Psoas muscle (tissue), 8 donors: ENCODE measurements around the gene PPP2R5D. TPM values are rescaled to one million over a fixed set of nuclear protein-coding genes. Genes with fewer than 3 reads are reported as not detected.
"Not testable (repeated sequence)": the region's sequence is repeated elsewhere in the genome, so short reads cannot be mapped to it uniquely, and the experiment has no call there.

ENCODE experiments used
- ATAC-seq, 4 donors: fragments of 200-7000 bp; cut with Tn5 transposase; one replicate each; pipeline ENCODE4 v1.9.1; 2020; ENCODE audit warnings: moderate library complexity in 3 of 4, mild to moderate bottlenecking in 2 of 4
- DNase-seq, 2 donors: peaks; one replicate each; pipeline ENCODE4 v3.0.0-alpha.2; 2020
- H3K27ac ChIP-seq: fragments of 200-600 bp; one replicate; pipeline ENCODE4 v1.8.0; 2022
- H3K27me3 ChIP-seq, 3 donors: fragments of 200-600 bp in 1 of 3; one replicate each; pipeline versions ENCODE4 v1.6.1 to v1.8.0; 2013 to 2022; ENCODE audit warnings: low read length in 2 of 3, mild to moderate bottlenecking in 2 of 3, moderate library complexity in 1 of 3; ENCODE audit not compliant: insufficient read depth in 3 of 3
- H3K36me3 ChIP-seq, 2 donors: fragments of 200-600 bp in 1 of 2; one replicate each; pipeline versions ENCODE4 v1.6.1 to v1.8.0; 2013 to 2022; ENCODE audit warnings: low read depth in 1 of 2, mild to moderate bottlenecking in 1 of 2, moderate library complexity in 1 of 2; ENCODE audit not compliant: insufficient read depth in 1 of 2
- H3K4me1 ChIP-seq: fragments of 200-600 bp; one replicate; pipeline ENCODE4 v1.8.0; 2022
- H3K4me3 ChIP-seq: fragments of 200-600 bp; one replicate; pipeline ENCODE4 v1.8.0; 2022; ENCODE audit warnings: mild to moderate bottlenecking
- H3K9me3 ChIP-seq: fragments of 200-600 bp; one replicate; pipeline ENCODE4 v1.8.0; 2022
- whole genome bisulfite sequencing, 3 donors: extraction: QIAGEN DNeasy Blood & Tissue Kit; methylation state at CpG; one replicate each; pipeline versions ENCODE4 v1.1.6 to v1.1.7; 2013; 5-methylcytosine and 5-hydroxymethylcytosine counted together
- intact Hi-C, 2 donors: fragments of 100-400 bp; cut with DNase I; formaldehyde crosslinking; loops; one replicate each; pipeline versions ENCODE4 v1.11.0 to v1.14.2; 2022
- polyA plus RNA-seq, 3 donors: library from polyadenylated mRNA; stranded (reverse); fragments of 200-250 nt; gene quantifications; one replicate each; pipeline ENCODE4 v1.2.3, GENCODE V29; 2013
- total RNA-seq, 4 donors: library from RNA; stranded (reverse); fragmentation: NEBNext Ultra II Directional in 2 of 4; extraction: Animal tissue kit (Norgen Biotek cat#: 25700) in 2 of 4; gene quantifications; one replicate each; pipeline versions ENCODE4 v1.2.1 to v1.2.4, GENCODE V29; 2021 to 2023
- TF ChIP-seq, protein P1 (sequence below): fragments of 200-600 bp; IDR thresholded peaks from one replicate; pipeline ENCODE4 v1.8.0; 2022; ENCODE audit warnings: antibody characterized with exemption
- donor health status: healthy with polysubstance abuse.
- donor health status: DM: no; HTN: no; CAD: no; lungs with moderate emphysema.
- donor health status: Bipolar disorder and iron deficiency.
- donor health status: healthy.
- donor health status: DM: yes; HTN: yes; CAD: no.
- donor health status: DM: no; HTN: no; CAD: no.
- donor health status: DM: no; HTN: no; CAD: no.
- donor health status: DM: yes; HTN: yes; CAD: no.

The PPP2R5D gene
- total and polyA plus RNA-seq, 7 donors, result 25.6 to 46.7 (median 29.1) TPM

DNA sequence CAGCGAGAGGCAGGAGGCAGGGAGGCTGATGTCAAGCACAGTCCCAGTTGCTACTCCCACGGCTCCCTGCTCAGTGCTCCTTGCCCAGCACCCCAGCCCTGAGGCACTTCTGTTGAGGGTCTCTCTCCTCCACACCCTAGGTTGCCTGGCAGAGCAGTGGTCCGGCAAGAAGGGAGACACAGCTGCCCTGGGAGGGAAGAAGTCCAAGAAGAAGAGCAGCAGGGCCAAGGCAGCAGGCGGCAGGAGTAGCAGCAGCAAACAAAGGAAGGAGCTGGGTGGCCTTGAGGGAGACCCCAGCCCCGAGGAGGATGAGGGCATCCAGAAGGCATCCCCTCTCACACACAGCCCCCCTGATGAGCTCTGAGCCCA is 46.0 kb upstream of the PPP2R5D start:
- TF ChIP-seq, protein P1, sequence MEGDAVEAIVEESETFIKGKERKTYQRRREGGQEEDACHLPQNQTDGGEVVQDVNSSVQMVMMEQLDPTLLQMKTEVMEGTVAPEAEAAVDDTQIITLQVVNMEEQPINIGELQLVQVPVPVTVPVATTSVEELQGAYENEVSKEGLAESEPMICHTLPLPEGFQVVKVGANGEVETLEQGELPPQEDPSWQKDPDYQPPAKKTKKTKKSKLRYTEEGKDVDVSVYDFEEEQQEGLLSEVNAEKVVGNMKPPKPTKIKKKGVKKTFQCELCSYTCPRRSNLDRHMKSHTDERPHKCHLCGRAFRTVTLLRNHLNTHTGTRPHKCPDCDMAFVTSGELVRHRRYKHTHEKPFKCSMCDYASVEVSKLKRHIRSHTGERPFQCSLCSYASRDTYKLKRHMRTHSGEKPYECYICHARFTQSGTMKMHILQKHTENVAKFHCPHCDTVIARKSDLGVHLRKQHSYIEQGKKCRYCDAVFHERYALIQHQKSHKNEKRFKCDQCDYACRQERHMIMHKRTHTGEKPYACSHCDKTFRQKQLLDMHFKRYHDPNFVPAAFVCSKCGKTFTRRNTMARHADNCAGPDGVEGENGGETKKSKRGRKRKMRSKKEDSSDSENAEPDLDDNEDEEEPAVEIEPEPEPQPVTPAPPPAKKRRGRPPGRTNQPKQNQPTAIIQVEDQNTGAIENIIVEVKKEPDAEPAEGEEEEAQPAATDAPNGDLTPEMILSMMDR, result no peak
- Histone ChIP-seq H3K27ac (no peak overlapping the region), H3K4me1 (no peaks in the 10 kb centered on the region), H3K9me3 (no peaks in the 10 kb centered on the region), H3K4me3 (no peak overlapping the region), H3K36me3 (peaks cover 3 to 64% of the 10 kb centered on the region in 2 donors), H3K27me3 (no peaks in the 10 kb centered on the region)
- ATAC-seq (no peak), DNase-seq (no peak)
- 82 to 90% (median 87%) methylated on average over 4 to 5 of the region's 5 CpGs for WGBS, 3 donors
- intact Hi-C loops, result no loop called here

DNA sequence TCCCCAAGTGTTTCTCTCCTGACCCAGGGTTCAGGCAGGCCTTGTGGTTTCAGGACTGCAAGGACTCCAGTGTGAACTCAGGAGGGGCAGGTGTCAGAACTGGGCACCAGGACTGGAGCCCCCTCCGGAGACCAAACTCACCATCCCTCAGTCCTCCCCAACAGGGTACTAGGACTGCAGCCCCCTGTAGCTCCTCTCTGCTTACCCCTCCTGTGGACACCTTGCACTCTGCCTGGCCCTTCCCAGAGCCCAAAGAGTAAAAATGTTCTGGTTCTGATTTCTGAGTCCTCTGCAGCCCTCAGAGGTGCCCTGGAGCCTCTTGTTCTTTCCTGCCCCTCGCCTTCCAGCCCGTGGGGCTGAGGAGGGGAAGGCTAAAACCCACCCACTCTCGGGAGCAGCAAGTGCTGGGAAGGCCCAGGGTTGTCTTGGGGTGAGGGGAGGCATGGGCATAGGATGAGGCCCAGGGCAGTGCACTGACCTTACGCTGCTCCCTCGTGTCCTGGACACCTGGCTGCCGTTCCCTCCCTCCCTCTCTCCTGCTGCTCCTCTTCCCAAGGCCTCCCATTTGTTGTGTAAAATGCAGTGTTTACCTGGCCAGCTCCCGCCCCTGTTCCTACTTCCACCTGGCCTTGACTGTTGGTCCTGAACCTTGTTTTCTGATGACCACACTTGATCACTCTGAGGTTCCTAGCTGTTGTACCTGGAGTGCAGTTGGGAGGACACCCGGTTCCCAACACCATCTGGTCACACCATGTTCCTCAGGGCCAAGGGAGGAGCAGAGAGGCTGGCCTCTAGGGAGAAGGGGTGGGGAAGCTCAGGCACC is 45.2 kb upstream of the PPP2R5D start:
- no peaks in the 10 kb centered on the region for H3K9me3 ChIP-seq
- TF ChIP-seq, protein P1, result no peak
- peaks cover 3 to 70% of the 10 kb centered on the region in 2 donors for H3K36me3 ChIP-seq
- no peak overlapping the region for H3K27ac ChIP-seq
- intact Hi-C loops, result no loop called here
- no peak for ATAC-seq
- H3K4me1 ChIP-seq, result no peaks in the 10 kb centered on the region
- no peak for DNase-seq
- H3K27me3 ChIP-seq, result no peaks in the 10 kb centered on the region
- H3K4me3 ChIP-seq, result no peak overlapping the region
- WGBS, 3 donors, result 72 to 78% (median 75%) methylated on average over 9 of the region's 9 CpGs

DNA sequence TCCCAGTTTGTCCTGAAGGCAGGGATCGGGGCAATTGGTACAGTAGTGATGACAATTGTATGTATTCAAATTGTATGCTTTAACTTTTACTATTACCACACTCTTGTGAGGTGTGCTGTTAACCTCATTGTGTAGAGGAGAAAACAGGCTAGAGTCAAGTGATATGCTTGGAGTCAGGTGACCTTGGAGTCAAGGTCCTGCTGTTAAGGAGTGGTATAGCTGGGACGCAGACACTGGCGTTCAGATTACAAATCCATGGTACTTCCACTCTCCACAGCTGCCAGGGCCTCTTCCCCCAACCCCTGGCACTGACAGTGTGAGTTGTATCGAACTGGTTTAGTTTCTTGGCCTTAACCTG is 44.6 kb upstream of the PPP2R5D start:
- Histone ChIP-seq H3K27me3 (no peaks in the 10 kb centered on the region), H3K36me3 (peaks cover 3 to 64% of the 10 kb centered on the region in 2 donors), H3K9me3 (no peaks in the 10 kb centered on the region), H3K27ac (no peak overlapping the region), H3K4me3 (no peak overlapping the region), H3K4me1 (no peaks in the 10 kb centered on the region)
- 73 to 83% (median 76%) methylated on average over 4 of the region's 4 CpGs for WGBS, 3 donors
- TF ChIP-seq, protein P1, result no peak
- DNase-seq, result no peak
- ATAC-seq, result no peak
- intact Hi-C loops, result no loop called here

DNA sequence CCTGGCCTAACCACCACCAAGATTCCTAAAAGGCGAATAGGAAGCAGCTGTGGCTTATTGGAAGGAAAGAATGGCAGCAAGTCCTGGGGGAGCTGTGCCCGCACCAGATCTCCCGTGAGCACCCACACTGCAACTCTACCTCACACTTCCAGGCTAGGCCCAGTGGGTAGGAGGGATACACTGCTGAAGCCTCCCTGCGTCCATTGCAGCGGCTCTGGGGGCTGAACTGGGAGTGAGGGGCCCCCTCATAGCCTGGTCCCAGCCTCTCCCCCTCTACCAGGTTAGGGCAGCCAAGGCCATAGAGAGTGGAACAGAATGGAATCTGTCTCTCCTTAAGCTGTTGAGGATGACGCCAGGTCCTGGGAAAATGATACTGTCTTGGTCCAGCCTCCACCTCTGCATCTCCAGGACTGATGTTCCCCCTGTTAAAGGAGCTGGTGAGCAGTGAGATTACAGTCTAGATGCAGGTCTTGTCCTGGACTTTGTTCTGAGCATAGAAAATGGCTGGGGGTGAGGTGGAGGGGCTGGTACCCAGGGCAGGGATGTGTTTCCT is 43.8 kb upstream of the PPP2R5D start:
- Histone ChIP-seq H3K4me1 (no peaks in the 10 kb centered on the region), H3K4me3 (no peak overlapping the region), H3K36me3 (peaks cover 3 to 57% of the 10 kb centered on the region in 2 donors), H3K9me3 (no peaks in the 10 kb centered on the region), H3K27me3 (no peaks in the 10 kb centered on the region), H3K27ac (no peak overlapping the region)
- TF ChIP-seq, protein P1, result no peak
- ATAC-seq (no peak), DNase-seq (no peak)
- 80 to 92% (median 87%) methylated on average over 5 to 6 of the region's 6 CpGs for WGBS, 3 donors
- intact Hi-C loops, result no loop called here

DNA sequence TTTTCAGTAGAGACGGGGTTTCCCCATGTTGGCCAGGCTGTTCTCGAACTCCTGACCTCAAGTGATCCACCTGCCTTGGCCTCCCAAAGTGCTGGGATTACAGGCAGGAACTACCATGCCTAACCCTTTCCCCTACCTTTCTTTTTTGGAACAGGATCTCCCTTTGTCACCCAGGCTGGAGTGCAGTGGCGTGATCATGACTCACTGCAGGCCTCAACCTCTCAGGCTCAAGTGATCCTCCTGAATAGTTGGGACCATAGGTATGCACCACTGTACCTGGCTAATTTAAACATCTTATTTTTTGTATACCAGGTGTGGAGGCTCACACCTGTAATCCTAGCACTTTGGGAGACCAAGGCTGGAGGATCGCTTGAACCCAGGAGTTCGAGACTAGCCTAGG is 43.0 kb upstream of the PPP2R5D start:
- DNase-seq, H3K4me1 ChIP-seq, intact Hi-C loops, H3K4me3 ChIP-seq, H3K27ac ChIP-seq, H3K9me3 ChIP-seq, ATAC-seq, H3K27me3 ChIP-seq: not testable (repeated sequence)
- WGBS, 3 donors, result 96 to 100% (median 99%) methylated on average over 5 of the region's 5 CpGs
- H3K36me3 ChIP-seq, result peaks cover 0 to 49% of the 10 kb centered on the region in 2 donors
